PC-9 (cell line): Measurements from ENCODE around the gene C5orf52. TPM values are rescaled to one million over a fixed set of nuclear protein-coding genes. Genes with fewer than 3 reads are reported as not detected.

ENCODE experiments used
- BruUV-seq: library from RNA; stranded (reverse); fragments of 400-500 nt; replicated peaks from 2 replicates; lab custom pipeline; 2021; lab: Mats Ljungman, UMichigan
- CTCF ChIA-PET: fragments of 300-600 bp; sonication (Branson Sonifier 250); formaldehyde crosslinking; loops from one replicate; lab custom pipeline; 2022; ENCODE audit warnings: antibody characterized with exemption; lab: Charles Lee
- POLR2A ChIA-PET: fragments of 300-600 bp; sonication (Branson Sonifier 250); formaldehyde crosslinking; loops from one replicate; lab custom pipeline; 2022; ENCODE audit warnings: antibody characterized with exemption; ENCODE audit not compliant: unreplicated experiment; lab: Charles Lee
- DNase-seq, 2 experiments: peaks; one replicate each; pipeline versions ENCODE4 v3.0.0 to v3.0.0-alpha.2; 2015 to 2022; ENCODE audit warnings: mixed read lengths in 1 of 2
- H2AFZ ChIP-seq: fragments of 200-600 bp; sonication (generic); 2 replicates; pipeline ENCODE4 v1.8.1; 2017; ENCODE audit warnings: antibody characterized with exemption
- H3F3A ChIP-seq: fragments of 200-600 bp; sonication (generic); 2 replicates; pipeline ENCODE4 v1.8.1; 2017; ENCODE audit warnings: antibody characterized with exemption, mild to moderate bottlenecking, low read depth; ENCODE audit not compliant: insufficient read depth
- H3K27ac ChIP-seq: fragments of 200-600 bp; sonication (generic); 2 replicates; pipeline ENCODE4 v1.6.1; 2016; ENCODE audit warnings: mixed run types
- H3K27me3 ChIP-seq: fragments of 200-600 bp; sonication (generic); 2 replicates; pipeline ENCODE4 v1.6.1; 2016; ENCODE audit warnings: low read depth, mixed run types; ENCODE audit not compliant: insufficient read depth
- H3K36me3 ChIP-seq: fragments of 200-600 bp; sonication (generic); 2 replicates; pipeline ENCODE4 v1.6.1; 2016; ENCODE audit warnings: low read depth, mixed run types
- H3K4me1 ChIP-seq: fragments of 200-600 bp; sonication (generic); replicated peaks from 2 replicates; pipeline ENCODE4 v1.6.1; 2016; ENCODE audit warnings: mixed run types; ENCODE audit not compliant: insufficient read depth
- H3K4me2 ChIP-seq: fragments of 200-600 bp; sonication (generic); 2 replicates; pipeline ENCODE4 v1.6.1; 2017; ENCODE audit warnings: mixed run types
- H3K4me3 ChIP-seq: fragments of 200-600 bp; sonication (generic); 2 replicates; pipeline ENCODE4 v1.6.1; 2016; ENCODE audit warnings: mixed run types
- H3K79me2 ChIP-seq: fragments of 200-600 bp; sonication (generic); 2 replicates; pipeline ENCODE4 v1.6.1; 2017; ENCODE audit warnings: low read depth, mixed run types
- H3K9me2 ChIP-seq: fragments of 200-600 bp; sonication (generic); 2 replicates; pipeline ENCODE4 v1.8.1; 2017; ENCODE audit warnings: mild to moderate bottlenecking; ENCODE audit not compliant: insufficient read depth
- H3K9me3 ChIP-seq: fragments of 200-600 bp; sonication (generic); 2 replicates; pipeline ENCODE4 v1.8.1; 2016; ENCODE audit warnings: low read depth; ENCODE audit not compliant: insufficient read depth
- H4K20me1 ChIP-seq: fragments of 200-600 bp; sonication (generic); 2 replicates; pipeline ENCODE4 v1.8.1; 2017; ENCODE audit not compliant: insufficient read depth
- EZH2 ChIP-seq: fragments of 200-600 bp; sonication (generic); IDR thresholded peaks from 2 replicates; pipeline ENCODE4 v1.8.0; 2017; ENCODE audit warnings: antibody characterized with exemption, low read depth
- intact Hi-C: fragments of 100-400 bp; cut with micrococcal nuclease; formaldehyde crosslinking; loops from one replicate; pipeline ENCODE4 v1.10.0; 2022; ENCODE audit not compliant: unreplicated experiment
- total RNA-seq: library from RNA; stranded (reverse); gene quantifications from 2 replicates; pipeline ENCODE4 v1.2.3, GENCODE V29; 2021
- TF ChIP-seq, protein P1 (sequence below): fragments of 200-600 bp; sonication (generic); conservative IDR thresholded peaks from 2 replicates; pipeline ENCODE4 v1.6.1; 2017; ENCODE audit warnings: mixed run types, antibody characterized with exemption, mild to moderate bottlenecking, moderate library complexity

Gene C5orf52
- total RNA-seq, 1 experiment from 2014 or later, result not detected

DNA sequence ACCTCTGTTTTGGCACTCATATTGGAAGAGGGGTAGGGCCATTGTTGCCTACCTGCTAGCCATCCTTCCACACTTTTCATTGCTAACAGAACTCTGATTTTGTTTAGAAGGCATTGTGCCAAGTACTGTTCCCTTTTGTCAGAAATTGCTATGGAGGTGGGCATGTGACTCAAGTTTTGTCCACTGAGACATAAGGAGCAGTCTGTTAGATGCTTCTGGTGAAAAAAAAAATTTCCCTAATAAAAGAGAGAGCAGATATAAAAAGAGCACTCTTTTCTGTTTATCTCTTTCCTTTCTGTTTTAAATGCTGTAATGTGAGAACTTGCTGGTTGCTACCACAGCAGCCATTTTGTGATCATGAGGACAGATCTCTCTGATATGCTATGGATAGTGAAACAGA lies 38.0 kb downstream of the C5orf52 start:
- Histone ChIP-seq H3K9me3 (no peaks in the 10 kb centered on the region; the same call in 1 of the 2 replicates), H3K79me2 (no peaks in the 10 kb centered on the region), H3K27ac (no peak overlapping the region), H3K4me1 (peaks cover 7% of the 10 kb centered on the region; the same call in 1 of the 2 replicates), H3K36me3 (no peaks in the 10 kb centered on the region), H3K9me2 (no peaks in the 10 kb centered on the region), H3K27me3 (no peaks in the 10 kb centered on the region), H2AFZ (no peak overlapping the region), H3K4me3 (no peak overlapping the region), H3F3A (no peaks in the 10 kb centered on the region; the same call in 1 of the 2 replicates), H3K4me2 (no peak overlapping the region), H4K20me1 (no peaks in the 10 kb centered on the region)
- POLR2A ChIA-PET, result no interaction called here
- CTCF ChIA-PET, result interaction anchor here (0.6 kb wide), 1 partner anchor 10 kb away, joined by 3 read pairs; no protein-coding TSS in a partner anchor
- BruUV-seq, result no TSS peak
- DNase-seq, result no peak
- TF ChIP-seq, protein P1, sequence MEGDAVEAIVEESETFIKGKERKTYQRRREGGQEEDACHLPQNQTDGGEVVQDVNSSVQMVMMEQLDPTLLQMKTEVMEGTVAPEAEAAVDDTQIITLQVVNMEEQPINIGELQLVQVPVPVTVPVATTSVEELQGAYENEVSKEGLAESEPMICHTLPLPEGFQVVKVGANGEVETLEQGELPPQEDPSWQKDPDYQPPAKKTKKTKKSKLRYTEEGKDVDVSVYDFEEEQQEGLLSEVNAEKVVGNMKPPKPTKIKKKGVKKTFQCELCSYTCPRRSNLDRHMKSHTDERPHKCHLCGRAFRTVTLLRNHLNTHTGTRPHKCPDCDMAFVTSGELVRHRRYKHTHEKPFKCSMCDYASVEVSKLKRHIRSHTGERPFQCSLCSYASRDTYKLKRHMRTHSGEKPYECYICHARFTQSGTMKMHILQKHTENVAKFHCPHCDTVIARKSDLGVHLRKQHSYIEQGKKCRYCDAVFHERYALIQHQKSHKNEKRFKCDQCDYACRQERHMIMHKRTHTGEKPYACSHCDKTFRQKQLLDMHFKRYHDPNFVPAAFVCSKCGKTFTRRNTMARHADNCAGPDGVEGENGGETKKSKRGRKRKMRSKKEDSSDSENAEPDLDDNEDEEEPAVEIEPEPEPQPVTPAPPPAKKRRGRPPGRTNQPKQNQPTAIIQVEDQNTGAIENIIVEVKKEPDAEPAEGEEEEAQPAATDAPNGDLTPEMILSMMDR, result no peak
- TF ChIP-seq EZH2, result no peak
- intact Hi-C loops, result no loop called here

DNA sequence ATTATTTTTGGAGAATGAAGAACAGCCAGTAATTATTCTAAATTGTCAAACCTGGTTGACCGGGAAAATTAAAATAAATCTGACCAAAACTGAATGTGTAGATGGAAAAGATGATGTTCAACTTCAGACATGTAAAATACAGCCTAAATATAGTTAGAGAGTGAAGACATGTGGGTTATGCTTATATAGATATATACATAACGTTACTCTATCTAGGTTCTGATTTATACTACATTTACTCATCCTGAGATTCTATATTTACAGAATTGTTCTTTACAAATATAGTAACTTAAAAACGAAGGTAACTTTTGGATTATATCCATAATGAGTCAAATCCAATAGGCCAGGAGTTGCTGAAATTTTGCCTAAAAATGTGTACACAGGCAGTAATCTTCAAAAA lies 39.1 kb downstream of the C5orf52 start:
- ChIA-PET POLR2A (no interaction called here), CTCF (no interaction called here)
- Histone ChIP-seq H2AFZ (no peak overlapping the region), H3K4me1 (peaks cover 7% of the 10 kb centered on the region; the same call in 1 of the 2 replicates), H3K79me2 (no peaks in the 10 kb centered on the region), H3K9me3 (no peaks in the 10 kb centered on the region; the same call in 1 of the 2 replicates), H3K4me3 (no peak overlapping the region), H3K27me3 (no peaks in the 10 kb centered on the region), H3F3A (no peaks in the 10 kb centered on the region; the same call in 1 of the 2 replicates), H3K4me2 (no peak overlapping the region), H3K9me2 (no peaks in the 10 kb centered on the region), H3K36me3 (no peaks in the 10 kb centered on the region), H4K20me1 (no peaks in the 10 kb centered on the region), H3K27ac (peak overlapping the region; percentile 5; the same call in 1 of the 2 replicates)
- no peak for TF ChIP-seq EZH2
- TF ChIP-seq, protein P1, result no peak
- no peak for DNase-seq
- BruUV-seq, result no TSS peak
- intact Hi-C loops, result loop anchor here (10.0 kb wide), 1 partner anchor 106 kb away; no protein-coding TSS in a partner anchor

DNA sequence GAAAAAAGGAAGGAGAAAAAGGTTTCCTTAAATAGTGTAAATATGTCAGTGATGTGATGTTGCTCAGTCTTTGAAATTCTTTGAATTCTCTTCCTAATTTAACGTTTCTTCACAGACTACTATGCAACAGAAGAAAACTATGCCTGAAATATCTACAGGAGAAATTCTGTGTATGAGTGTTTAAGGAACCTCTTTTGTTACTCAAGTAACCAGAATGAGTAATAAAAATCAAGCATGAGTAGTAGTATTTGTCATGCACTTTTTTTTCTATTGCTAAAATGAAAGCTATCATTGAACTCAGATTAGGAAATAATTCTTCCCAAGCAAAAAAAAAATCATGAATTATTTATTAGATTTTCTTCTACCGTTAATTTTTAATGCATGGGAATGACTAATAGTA lies 39.5 kb downstream of the C5orf52 start:
- H3K27ac ChIP-seq, result peak overlapping the region; percentile 5; the same call in 1 of the 2 replicates
- ChIA-PET CTCF (no interaction called here), POLR2A (no interaction called here)
- BruUV-seq, result no TSS peak
- peak in 1 of 2 experiments; percentile 63 for DNase-seq
- H3K4me3 ChIP-seq, result no peak overlapping the region
- H3K79me2 ChIP-seq, result no peaks in the 10 kb centered on the region
- no peaks in the 10 kb centered on the region for H3K9me2 ChIP-seq
- H4K20me1 ChIP-seq, result no peaks in the 10 kb centered on the region
- no peak overlapping the region for H3K4me2 ChIP-seq
- peaks cover 7% of the 10 kb centered on the region; the same call in 1 of the 2 replicates for H3K4me1 ChIP-seq
- no peaks in the 10 kb centered on the region; the same call in 1 of the 2 replicates for H3F3A ChIP-seq
- intact Hi-C loops, result loop anchor here (10.0 kb wide), 1 partner anchor 106 kb away; no protein-coding TSS in a partner anchor
- no peak for TF ChIP-seq EZH2
- TF ChIP-seq, protein P1, result no peak
- no peak overlapping the region for H2AFZ ChIP-seq
- H3K9me3 ChIP-seq, result no peaks in the 10 kb centered on the region; the same call in 1 of the 2 replicates
- H3K36me3 ChIP-seq, result no peaks in the 10 kb centered on the region
- no peaks in the 10 kb centered on the region for H3K27me3 ChIP-seq
